Measurements from ENCODE around the gene NRG2.

- TF ChIP-seq, protein P1, sequence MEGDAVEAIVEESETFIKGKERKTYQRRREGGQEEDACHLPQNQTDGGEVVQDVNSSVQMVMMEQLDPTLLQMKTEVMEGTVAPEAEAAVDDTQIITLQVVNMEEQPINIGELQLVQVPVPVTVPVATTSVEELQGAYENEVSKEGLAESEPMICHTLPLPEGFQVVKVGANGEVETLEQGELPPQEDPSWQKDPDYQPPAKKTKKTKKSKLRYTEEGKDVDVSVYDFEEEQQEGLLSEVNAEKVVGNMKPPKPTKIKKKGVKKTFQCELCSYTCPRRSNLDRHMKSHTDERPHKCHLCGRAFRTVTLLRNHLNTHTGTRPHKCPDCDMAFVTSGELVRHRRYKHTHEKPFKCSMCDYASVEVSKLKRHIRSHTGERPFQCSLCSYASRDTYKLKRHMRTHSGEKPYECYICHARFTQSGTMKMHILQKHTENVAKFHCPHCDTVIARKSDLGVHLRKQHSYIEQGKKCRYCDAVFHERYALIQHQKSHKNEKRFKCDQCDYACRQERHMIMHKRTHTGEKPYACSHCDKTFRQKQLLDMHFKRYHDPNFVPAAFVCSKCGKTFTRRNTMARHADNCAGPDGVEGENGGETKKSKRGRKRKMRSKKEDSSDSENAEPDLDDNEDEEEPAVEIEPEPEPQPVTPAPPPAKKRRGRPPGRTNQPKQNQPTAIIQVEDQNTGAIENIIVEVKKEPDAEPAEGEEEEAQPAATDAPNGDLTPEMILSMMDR (IDR thresholded peaks at IDR 0.05; ENCODE audit: low read depth, low read length, poor library complexity, severe bottlenecking) = no peak
- no peak for TF ChIP-seq EZH2phosphoT487 (IDR thresholded peaks at IDR 0.05; ENCODE audit: borderline replicate concordance, low read length)
These were observed 71.8 kb downstream of the NRG2 start for GRCh38 chr5:139971202-139971725.
